ENCODE results near the gene DDX59. TPM values are rescaled to one million over a fixed set of nuclear protein-coding genes. Genes with fewer than 3 reads are reported as not detected.

DDX59 gene
- total RNA-seq, 1 donor from 2014 or later: 12.6 TPM

Other genes with a start within 250 kb of the DDX59 start
- 0.10 TPM for gene KIF14, start 49.2 kb downstream of the DDX59 start, total RNA-seq
- 42.1 TPM for gene CAMSAP2, start 69.0 kb upstream of the DDX59 start, total RNA-seq
- not detected for gene GPR25, start 203.1 kb upstream of the DDX59 start, total RNA-seq
- 0.05 TPM for gene INAVA, start 225.0 kb upstream of the DDX59 start, total RNA-seq